GM19397 (cell line): Measurements from ENCODE around the gene NSUN2.
"Not testable (repeated sequence)": the region's sequence is repeated elsewhere in the genome, so short reads cannot be mapped to it uniquely, and the experiment has no call there.

Experiments
- ATAC-seq: cut with Tn5 transposase; IDR thresholded peaks from one replicate; pipeline ENCODE4 v1.9.1; 2021; ENCODE audit warnings: mild to moderate bottlenecking, moderate library complexity; ENCODE audit not compliant: unreplicated experiment

NSUN2 gene

GRCh38 chr5:6584727-6585126 is 48.1 kb downstream of the NSUN2 start:
- ATAC-seq = no peak

- no peak for ATAC-seq
Observed at GRCh38 chr5:6584101-6584645, 48.7 kb downstream of the NSUN2 start.

- ATAC-seq = no peak
Observed at GRCh38 chr5:6583049-6583880, 49.6 kb downstream of the NSUN2 start.

GRCh38 chr5:6582507-6583048 is 50.3 kb downstream of the NSUN2 start:
- no peak for ATAC-seq

GRCh38 chr5:6581559-6582426 is 51.1 kb downstream of the NSUN2 start:
- ATAC-seq = no peak

- no peak for ATAC-seq
Observed at GRCh38 chr5:6581090-6581489, 51.8 kb downstream of the NSUN2 start.

GRCh38 chr5:6579535-6579934 is 53.3 kb downstream of the NSUN2 start:
- ATAC-seq = no peak

- ATAC-seq = no peak
Observed at GRCh38 chr5:6578676-6579343, 54.0 kb downstream of the NSUN2 start.

GRCh38 chr5:6576861-6577501 is 55.9 kb downstream of the NSUN2 start:
- ATAC-seq = no peak

- ATAC-seq = no peak
Observed at GRCh38 chr5:6574537-6575245, 58.2 kb downstream of the NSUN2 start.

GRCh38 chr5:6574111-6574510 is 58.7 kb downstream of the NSUN2 start:
- ATAC-seq = no peak

- ATAC-seq = no peak
Observed at GRCh38 chr5:6573651-6574101, 59.2 kb downstream of the NSUN2 start.

- no peak for ATAC-seq
Observed at GRCh38 chr5:6572825-6573380, 59.9 kb downstream of the NSUN2 start.

- ATAC-seq = no peak
Observed at GRCh38 chr5:6572086-6572824, 60.6 kb downstream of the NSUN2 start.

GRCh38 chr5:6571607-6572006 is 61.2 kb downstream of the NSUN2 start:
- ATAC-seq = not testable (repeated sequence)

GRCh38 chr5:6570530-6570929 is 62.3 kb downstream of the NSUN2 start:
- no peak for ATAC-seq

GRCh38 chr5:6568889-6569288 is 64.0 kb downstream of the NSUN2 start:
- ATAC-seq = no peak

- no peak for ATAC-seq
Observed at GRCh38 chr5:6568383-6568782, 64.5 kb downstream of the NSUN2 start.

- ATAC-seq = no peak
Observed at GRCh38 chr5:6567835-6568234, 65.0 kb downstream of the NSUN2 start.
